HL-60 (cell line): Measurements from ENCODE around the gene TRIM62.

Experiments used
- DNase-seq, 2 experiments: peaks; one replicate each; pipeline ENCODE4 v3.0.0-alpha.2; 2010 to 2020; ENCODE audit warnings: low read depth in 1 of 2, low spot score in 1 of 2
- H3K27ac ChIP-seq: fragments of 250-450 bp; sonication (Bioruptor Pico); replicated peaks from 2 replicates; pipeline ENCODE4 v1.5.1; 2020; ENCODE audit warnings: mild to moderate bottlenecking, moderate library complexity
- H3K27me3 ChIP-seq: fragments of 250-450 bp; sonication (Bioruptor Pico); 2 replicates; pipeline ENCODE4 v1.5.1; 2021; ENCODE audit warnings: mild to moderate bottlenecking, moderate library complexity; ENCODE audit not compliant: insufficient read depth, poor library complexity, severe bottlenecking
- H3K4me3 ChIP-seq: replicated peaks from 2 replicates; pipeline ENCODE4 v1.5.1; 2011; ENCODE audit warnings: mild to moderate bottlenecking, control low read depth, low read length; ENCODE audit not compliant: insufficient read depth
- GABPA ChIP-seq: IDR thresholded peaks from 2 replicates; pipeline ENCODE4 v1.6.1; 2012; ENCODE audit warnings: low read depth
- POLR2AphosphoS5 ChIP-seq: IDR thresholded peaks from 2 replicates; pipeline ENCODE4 v1.6.1; 2012; ENCODE audit warnings: low read depth
- SPI1 ChIP-seq: IDR thresholded peaks from 2 replicates; pipeline ENCODE4 v1.6.1; 2012; ENCODE audit warnings: low read depth, mild to moderate bottlenecking, borderline replicate concordance
- TF ChIP-seq, protein P1 (sequence below): IDR thresholded peaks from one replicate; pipeline ENCODE4 v1.5.1; 2011; ENCODE audit warnings: low read length, control low read depth, inconsistent platforms; ENCODE audit not compliant: insufficient read depth
- TF ChIP-seq, protein P2 (sequence below): IDR thresholded peaks from 2 replicates; pipeline ENCODE4 v1.6.1; 2012; ENCODE audit warnings: low read depth; ENCODE audit not compliant: insufficient replicate concordance

TRIM62 gene

DNA sequence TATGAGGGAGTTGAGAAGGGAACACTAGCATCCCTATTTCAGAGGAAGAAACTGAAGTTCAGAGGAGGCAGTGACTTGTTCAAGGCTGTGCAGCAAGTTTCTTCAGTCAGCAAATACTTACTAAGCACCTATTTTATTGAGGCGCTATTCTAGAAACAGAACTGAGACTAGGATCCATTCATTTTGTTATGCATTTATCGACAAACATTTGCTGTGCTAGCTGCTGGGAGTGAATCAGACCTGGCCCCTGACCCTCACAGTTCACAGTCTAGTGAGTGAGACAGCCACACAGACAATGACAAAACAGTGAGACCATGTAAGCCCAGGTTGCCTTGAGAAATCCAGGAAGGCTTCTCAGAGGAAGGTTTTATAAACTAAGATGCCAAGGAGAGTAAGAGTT lies 28.2 kb downstream of the TRIM62 start:
- H3K27ac ChIP-seq, result no peak overlapping the region

DNA sequence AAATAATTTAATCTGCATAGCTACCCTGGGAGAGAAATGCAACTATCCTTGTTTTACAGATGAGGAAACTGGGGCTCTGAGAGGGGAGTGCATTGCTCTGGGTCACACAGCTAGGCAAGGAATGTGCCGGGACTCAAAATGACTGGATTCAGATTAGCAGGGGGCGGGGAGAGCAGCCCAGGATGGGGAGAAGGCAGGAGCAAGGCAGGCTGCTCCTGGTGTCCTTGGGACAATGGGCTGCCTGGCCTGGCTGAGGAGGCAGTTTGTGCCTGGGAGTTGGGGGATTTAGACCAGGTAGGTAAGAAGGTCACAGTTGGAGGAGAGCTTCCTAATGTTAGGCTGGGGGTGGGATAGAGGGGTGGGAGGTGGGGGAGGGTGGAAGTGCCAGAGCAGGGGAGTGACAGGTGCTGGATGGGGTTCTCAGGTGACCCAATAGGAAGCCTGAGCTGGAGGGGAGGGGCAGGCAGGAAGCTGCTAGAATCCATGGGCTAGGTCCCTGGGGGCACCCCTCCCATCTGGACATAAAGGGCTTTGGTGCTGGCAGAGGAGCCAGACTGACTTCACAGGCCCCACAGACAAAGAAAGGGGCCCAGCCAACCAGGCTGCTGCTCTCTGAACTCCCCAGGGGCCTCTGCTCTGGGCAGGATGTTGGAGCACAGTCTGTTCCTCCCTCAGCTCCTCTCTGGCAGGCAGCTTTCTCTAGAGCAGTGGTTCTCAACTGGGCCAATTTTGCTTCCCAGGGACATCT lies 29.0 kb downstream of the TRIM62 start:
- DNase-seq, result no peak
- no peak for TF ChIP-seq POLR2AphosphoS5
- no peak for TF ChIP-seq SPI1
- no peak for TF ChIP-seq GABPA
- TF ChIP-seq, protein P1, sequence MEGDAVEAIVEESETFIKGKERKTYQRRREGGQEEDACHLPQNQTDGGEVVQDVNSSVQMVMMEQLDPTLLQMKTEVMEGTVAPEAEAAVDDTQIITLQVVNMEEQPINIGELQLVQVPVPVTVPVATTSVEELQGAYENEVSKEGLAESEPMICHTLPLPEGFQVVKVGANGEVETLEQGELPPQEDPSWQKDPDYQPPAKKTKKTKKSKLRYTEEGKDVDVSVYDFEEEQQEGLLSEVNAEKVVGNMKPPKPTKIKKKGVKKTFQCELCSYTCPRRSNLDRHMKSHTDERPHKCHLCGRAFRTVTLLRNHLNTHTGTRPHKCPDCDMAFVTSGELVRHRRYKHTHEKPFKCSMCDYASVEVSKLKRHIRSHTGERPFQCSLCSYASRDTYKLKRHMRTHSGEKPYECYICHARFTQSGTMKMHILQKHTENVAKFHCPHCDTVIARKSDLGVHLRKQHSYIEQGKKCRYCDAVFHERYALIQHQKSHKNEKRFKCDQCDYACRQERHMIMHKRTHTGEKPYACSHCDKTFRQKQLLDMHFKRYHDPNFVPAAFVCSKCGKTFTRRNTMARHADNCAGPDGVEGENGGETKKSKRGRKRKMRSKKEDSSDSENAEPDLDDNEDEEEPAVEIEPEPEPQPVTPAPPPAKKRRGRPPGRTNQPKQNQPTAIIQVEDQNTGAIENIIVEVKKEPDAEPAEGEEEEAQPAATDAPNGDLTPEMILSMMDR, result no peak
- TF ChIP-seq, protein P2, sequence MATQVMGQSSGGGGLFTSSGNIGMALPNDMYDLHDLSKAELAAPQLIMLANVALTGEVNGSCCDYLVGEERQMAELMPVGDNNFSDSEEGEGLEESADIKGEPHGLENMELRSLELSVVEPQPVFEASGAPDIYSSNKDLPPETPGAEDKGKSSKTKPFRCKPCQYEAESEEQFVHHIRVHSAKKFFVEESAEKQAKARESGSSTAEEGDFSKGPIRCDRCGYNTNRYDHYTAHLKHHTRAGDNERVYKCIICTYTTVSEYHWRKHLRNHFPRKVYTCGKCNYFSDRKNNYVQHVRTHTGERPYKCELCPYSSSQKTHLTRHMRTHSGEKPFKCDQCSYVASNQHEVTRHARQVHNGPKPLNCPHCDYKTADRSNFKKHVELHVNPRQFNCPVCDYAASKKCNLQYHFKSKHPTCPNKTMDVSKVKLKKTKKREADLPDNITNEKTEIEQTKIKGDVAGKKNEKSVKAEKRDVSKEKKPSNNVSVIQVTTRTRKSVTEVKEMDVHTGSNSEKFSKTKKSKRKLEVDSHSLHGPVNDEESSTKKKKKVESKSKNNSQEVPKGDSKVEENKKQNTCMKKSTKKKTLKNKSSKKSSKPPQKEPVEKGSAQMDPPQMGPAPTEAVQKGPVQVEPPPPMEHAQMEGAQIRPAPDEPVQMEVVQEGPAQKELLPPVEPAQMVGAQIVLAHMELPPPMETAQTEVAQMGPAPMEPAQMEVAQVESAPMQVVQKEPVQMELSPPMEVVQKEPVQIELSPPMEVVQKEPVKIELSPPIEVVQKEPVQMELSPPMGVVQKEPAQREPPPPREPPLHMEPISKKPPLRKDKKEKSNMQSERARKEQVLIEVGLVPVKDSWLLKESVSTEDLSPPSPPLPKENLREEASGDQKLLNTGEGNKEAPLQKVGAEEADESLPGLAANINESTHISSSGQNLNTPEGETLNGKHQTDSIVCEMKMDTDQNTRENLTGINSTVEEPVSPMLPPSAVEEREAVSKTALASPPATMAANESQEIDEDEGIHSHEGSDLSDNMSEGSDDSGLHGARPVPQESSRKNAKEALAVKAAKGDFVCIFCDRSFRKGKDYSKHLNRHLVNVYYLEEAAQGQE, result no peak
- H3K27ac ChIP-seq, result no peak overlapping the region
- no peak overlapping the region for H3K4me3 ChIP-seq
- H3K27me3 ChIP-seq, result no peaks in the 10 kb centered on the region

More for the DNA sequence above, 28.2 kb downstream of the TRIM62 start:
- TF ChIP-seq, protein P2, result no peak
- TF ChIP-seq POLR2AphosphoS5, result no peak
- no peak for TF ChIP-seq GABPA
- TF ChIP-seq SPI1, result no peak
- TF ChIP-seq, protein P1, result no peak
- H3K27me3 ChIP-seq, result no peaks in the 10 kb centered on the region
- DNase-seq, result no peak
- no peak overlapping the region for H3K4me3 ChIP-seq

DNA sequence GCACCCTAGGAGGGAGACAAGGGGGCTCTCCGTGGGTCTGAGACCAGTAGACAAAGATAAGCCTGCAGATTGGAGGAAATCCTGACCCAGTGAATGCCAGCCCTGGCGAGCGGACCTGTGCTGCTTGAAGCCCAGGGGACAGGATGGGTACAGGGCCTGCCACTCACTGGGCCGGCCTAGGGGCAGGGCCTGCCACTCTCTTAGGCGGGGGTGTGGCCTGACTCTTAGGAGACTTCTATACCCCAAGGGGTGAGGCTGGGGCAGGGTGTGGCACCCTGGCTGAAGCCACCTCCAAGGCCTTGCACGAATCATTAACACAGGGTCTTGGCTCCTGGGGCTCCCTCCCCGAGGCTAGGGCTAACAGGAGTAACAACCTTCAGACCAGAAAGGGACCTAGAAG lies 30.7 kb downstream of the TRIM62 start:
- Histone ChIP-seq H3K4me3 (no peak overlapping the region), H3K27me3 (no peaks in the 10 kb centered on the region), H3K27ac (no peak overlapping the region)
- TF ChIP-seq GABPA (no peak), POLR2AphosphoS5 (no peak)
- TF ChIP-seq, protein P1, result no peak
- TF ChIP-seq, protein P2, result no peak
- no peak for DNase-seq
